A673 (cell line): ENCODE results near the gene HPCAL1. TPM values are rescaled to one million over a fixed set of nuclear protein-coding genes. Genes with fewer than 3 reads are reported as not detected.

Source experiments
- BruUV-seq: library from RNA; stranded (reverse); fragments of 400-500 nt; replicated peaks from 2 replicates; lab custom pipeline; 2021; lab: Mats Ljungman, UMichigan
- CTCF ChIA-PET: fragments of 300-600 bp; sonication (Branson Sonifier 250); formaldehyde crosslinking; loops from one replicate; lab custom pipeline; 2022; ENCODE audit warnings: antibody characterized with exemption; lab: Charles Lee
- POLR2A ChIA-PET: fragments of 300-600 bp; sonication (Branson Sonifier 250); formaldehyde crosslinking; loops from one replicate; lab custom pipeline; 2022; ENCODE audit warnings: antibody characterized with exemption; ENCODE audit not compliant: low non-redundant PET; lab: Charles Lee
- DNase-seq: peaks from one replicate; pipeline ENCODE4 v3.0.0-alpha.2; 2015; ENCODE audit warnings: low spot score
- H3K27ac ChIP-seq: fragments of 200-600 bp; sonication (generic); 2 replicates; pipeline ENCODE4 v1.5.1; 2016; ENCODE audit warnings: mixed run types, low read depth, mild to moderate bottlenecking, mixed read lengths, antibody characterized with exemption, low read length; ENCODE audit not compliant: poor library complexity, severe bottlenecking
- H3K27me3 ChIP-seq: fragments of 200-600 bp; sonication (generic); replicated peaks from 2 replicates; pipeline ENCODE4 v1.6.1; 2017; ENCODE audit warnings: mixed run types, low read depth, mild to moderate bottlenecking, mixed read lengths, antibody characterized with exemption, low read length; ENCODE audit not compliant: insufficient read depth, poor library complexity
- H3K36me3 ChIP-seq: fragments of 200-600 bp; sonication (generic); 2 replicates; pipeline ENCODE4 v1.6.1; 2016; ENCODE audit warnings: mixed run types, mild to moderate bottlenecking, mixed read lengths, antibody characterized with exemption, low read length; ENCODE audit not compliant: insufficient read depth, poor library complexity, severe bottlenecking
- H3K4me1 ChIP-seq: fragments of 200-600 bp; sonication (generic); 2 replicates; pipeline ENCODE4 v1.6.1; 2017; ENCODE audit warnings: mixed run types, mild to moderate bottlenecking, mixed read lengths, antibody characterized with exemption, low read length; ENCODE audit not compliant: insufficient read depth, poor library complexity, severe bottlenecking
- H3K4me3 ChIP-seq: fragments of 200-600 bp; sonication (generic); 2 replicates; pipeline ENCODE4 v1.5.1; 2016; ENCODE audit warnings: low read depth, mixed run types, mild to moderate bottlenecking, mixed read lengths, low read length; ENCODE audit not compliant: poor library complexity, severe bottlenecking
- H3K9me3 ChIP-seq: fragments of 200-600 bp; sonication (generic); 2 replicates; pipeline ENCODE4 v1.6.1; 2016; ENCODE audit warnings: mixed run types, low read depth, mild to moderate bottlenecking, mixed read lengths, antibody characterized with exemption, low read length; ENCODE audit not compliant: poor library complexity, severe bottlenecking
- CTCF ChIP-seq: fragments of 300-800, 200-600 bp; sonication (generic); conservative IDR thresholded peaks from 2 replicates; pipeline ENCODE4 v1.5.1; 2017; ENCODE audit warnings: low read depth, mild to moderate bottlenecking, antibody characterized with exemption, low read length, moderate library complexity, mixed read lengths
- EZH2 ChIP-seq: fragments of 200-600 bp; sonication (generic); IDR thresholded peaks from 2 replicates; pipeline ENCODE4 v1.6.1; 2017; ENCODE audit warnings: borderline replicate concordance, low read depth, mild to moderate bottlenecking, mixed read lengths, antibody characterized with exemption, low read length; ENCODE audit not compliant: poor library complexity, severe bottlenecking
- intact Hi-C: fragments of 100-400 bp; cut with micrococcal nuclease; formaldehyde crosslinking; loops from one replicate; pipeline ENCODE4 v1.10.0; 2022; ENCODE audit not compliant: unreplicated experiment
- total RNA-seq: library from RNA; stranded (reverse); gene quantifications from 2 replicates; pipeline ENCODE4 v1.2.3, GENCODE V29; 2021

HPCAL1 gene
- total RNA-seq, 1 experiment from 2014 or later, result 9.7 TPM

GRCh38 chr2:10347562-10347948 is 44.9 kb downstream of the HPCAL1 start:
- TF ChIP-seq EZH2 (no peak), CTCF (no peak)
- ChIA-PET POLR2A (no interaction called here), CTCF (no interaction called here)
- Histone ChIP-seq H3K4me1 (no peaks in the 10 kb centered on the region), H3K4me3 (no peak overlapping the region), H3K36me3 (no peaks in the 10 kb centered on the region), H3K9me3 (no peaks in the 10 kb centered on the region), H3K27ac (no peak overlapping the region), H3K27me3 (no peaks in the 10 kb centered on the region)
- intact Hi-C loops, result no loop called here
- no TSS peak for BruUV-seq
- DNase-seq, result no peak

- CTCF ChIA-PET, result interaction anchor here (1.0 kb wide), 1 partner anchor 60 kb away, joined by 7 read pairs; no protein-coding TSS in a partner anchor
- POLR2A ChIA-PET, result no interaction called here
- Histone ChIP-seq H3K9me3 (no peaks in the 10 kb centered on the region), H3K27ac (no peak overlapping the region), H3K27me3 (no peaks in the 10 kb centered on the region), H3K36me3 (no peaks in the 10 kb centered on the region), H3K4me3 (no peak overlapping the region), H3K4me1 (no peaks in the 10 kb centered on the region)
- TF ChIP-seq CTCF (no peak), EZH2 (no peak)
- no TSS peak for BruUV-seq
- no peak for DNase-seq
- intact Hi-C loops, result no loop called here
These were observed 46.2 kb downstream of the HPCAL1 start for GRCh38 chr2:10348891-10349290.

GRCh38 chr2:10350761-10351160 is 48.1 kb downstream of the HPCAL1 start:
- ChIA-PET CTCF (no interaction called here), POLR2A (no interaction called here)
- no peak for DNase-seq
- Histone ChIP-seq H3K4me3 (no peak overlapping the region), H3K27ac (no peak overlapping the region), H3K9me3 (no peaks in the 10 kb centered on the region), H3K4me1 (no peaks in the 10 kb centered on the region), H3K27me3 (no peaks in the 10 kb centered on the region), H3K36me3 (no peaks in the 10 kb centered on the region)
- TF ChIP-seq EZH2, result no peak
- no peak for TF ChIP-seq CTCF
- BruUV-seq, result no TSS peak
- intact Hi-C loops, result no loop called here
